ENCODE results near the gene PIP5K1B.

GRCh38 chr9:68851657-68852056 is 146.6 kb downstream of the PIP5K1B start:
- TF ChIP-seq REST (IDR thresholded peaks at IDR 0.05; ENCODE audit: insufficient read depth in 1 of 2, low read depth in 2 of 2, low read length in 2 of 2), result no peak
- TF ChIP-seq POLR2AphosphoS5 (IDR thresholded peaks at IDR 0.05; ENCODE audit: low read depth, low read length), result no peak
- TF ChIP-seq SIN3A (IDR thresholded peaks at IDR 0.05; ENCODE audit: borderline replicate concordance, insufficient read depth, low read length), result no peak
- no peak for TF ChIP-seq TAF1 (IDR thresholded peaks at IDR 0.05; ENCODE audit: borderline replicate concordance, insufficient read depth, low read length)
- no peak for TF ChIP-seq FOXP2 (optimal IDR thresholded peaks at IDR 0.05; ENCODE audit: borderline replicate concordance, extremely low read depth, extremely low read length, insufficient read depth)

Measured in PFSK-1 (cell line).